ENCODE data around the gene LRMDA. TPM values are rescaled to one million over a fixed set of nuclear protein-coding genes. Genes with fewer than 3 reads are reported as not detected.

LRMDA gene
- total and polyA plus RNA-seq, 2 of the 4 experiments (the other 2 are of a cell fraction), result 0.07 TPM; not detected in 1

DNA sequence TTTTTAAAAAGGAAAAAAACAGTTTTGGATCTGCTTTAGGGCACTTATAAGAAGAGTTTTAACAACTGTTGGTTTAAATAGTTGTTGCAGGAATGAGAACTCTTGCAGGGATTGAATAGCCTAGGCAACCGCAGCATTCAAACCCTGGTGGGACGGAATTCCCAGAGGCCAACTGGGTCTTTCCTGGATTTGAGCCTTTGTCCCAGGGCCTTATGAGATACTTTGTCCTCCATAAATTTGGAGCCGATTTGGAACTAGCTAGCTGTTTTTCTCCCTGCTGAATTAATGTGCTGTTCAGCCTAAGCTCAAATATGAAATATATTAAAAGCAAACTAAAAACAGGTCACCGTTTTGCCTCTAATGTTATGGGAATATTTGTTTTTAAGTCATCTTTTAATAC lies 109.6 kb downstream of the LRMDA start:
- no peak overlapping the region for H2AK9ac ChIP-seq (replicated peaks; ENCODE audit: low read depth, low read length, poor library complexity)
- H3K27ac ChIP-seq (ENCODE audit: insufficient read depth, low read length), result no peak overlapping the region
- no peak overlapping the region for H2BK120ac ChIP-seq (ENCODE audit: low read depth, low read length)
- no peak overlapping the region for H4K5ac ChIP-seq (ENCODE audit: low read depth, low read length)
- no peak overlapping the region for H3K18ac ChIP-seq (ENCODE audit: low read depth, low read length)
- no peak overlapping the region for H2BK5ac ChIP-seq (ENCODE audit: low read depth, low read length, poor library complexity, severe bottlenecking)
- H3K4me2 ChIP-seq (ENCODE audit: low read depth, low read length), result no peak overlapping the region
- DNase-seq (no peak), ATAC-seq (ENCODE audit: low read depth) (no peak)
- H3K4me3 ChIP-seq (ENCODE audit: insufficient read depth, low read depth, low read length), result no peak overlapping the region
- TF ChIP-seq CHD1 (IDR thresholded peaks at IDR 0.05; ENCODE audit: low read depth, low read length) (no peak), RAD21 (IDR thresholded peaks at IDR 0.05; ENCODE audit: low read length) (no peak), CEBPB (IDR thresholded peaks at IDR 0.05; ENCODE audit: low read depth, low read length) (no peak), BHLHE40 (IDR thresholded peaks at IDR 0.05; ENCODE audit: low read depth, low read length) (no peak), POLR2A (IDR thresholded peaks at IDR 0.05; ENCODE audit: low read depth, low read length) (no peak), NFE2L2 (IDR thresholded peaks at IDR 0.05; ENCODE audit: low read depth, low read length) (no peak), MAZ (IDR thresholded peaks at IDR 0.05; ENCODE audit: borderline replicate concordance, low read depth, low read length) (no peak), RCOR1 (IDR thresholded peaks at IDR 0.05; ENCODE audit: insufficient replicate concordance, low read length) (no peak), MXI1 (IDR thresholded peaks at IDR 0.05; ENCODE audit: borderline replicate concordance, low read depth, low read length) (no peak)
- TF ChIP-seq, protein P1, sequence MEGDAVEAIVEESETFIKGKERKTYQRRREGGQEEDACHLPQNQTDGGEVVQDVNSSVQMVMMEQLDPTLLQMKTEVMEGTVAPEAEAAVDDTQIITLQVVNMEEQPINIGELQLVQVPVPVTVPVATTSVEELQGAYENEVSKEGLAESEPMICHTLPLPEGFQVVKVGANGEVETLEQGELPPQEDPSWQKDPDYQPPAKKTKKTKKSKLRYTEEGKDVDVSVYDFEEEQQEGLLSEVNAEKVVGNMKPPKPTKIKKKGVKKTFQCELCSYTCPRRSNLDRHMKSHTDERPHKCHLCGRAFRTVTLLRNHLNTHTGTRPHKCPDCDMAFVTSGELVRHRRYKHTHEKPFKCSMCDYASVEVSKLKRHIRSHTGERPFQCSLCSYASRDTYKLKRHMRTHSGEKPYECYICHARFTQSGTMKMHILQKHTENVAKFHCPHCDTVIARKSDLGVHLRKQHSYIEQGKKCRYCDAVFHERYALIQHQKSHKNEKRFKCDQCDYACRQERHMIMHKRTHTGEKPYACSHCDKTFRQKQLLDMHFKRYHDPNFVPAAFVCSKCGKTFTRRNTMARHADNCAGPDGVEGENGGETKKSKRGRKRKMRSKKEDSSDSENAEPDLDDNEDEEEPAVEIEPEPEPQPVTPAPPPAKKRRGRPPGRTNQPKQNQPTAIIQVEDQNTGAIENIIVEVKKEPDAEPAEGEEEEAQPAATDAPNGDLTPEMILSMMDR (conservative IDR thresholded peaks at IDR 0.05; ENCODE audit: low read depth, low read length), result no peak
- TF ChIP-seq, protein P2, sequence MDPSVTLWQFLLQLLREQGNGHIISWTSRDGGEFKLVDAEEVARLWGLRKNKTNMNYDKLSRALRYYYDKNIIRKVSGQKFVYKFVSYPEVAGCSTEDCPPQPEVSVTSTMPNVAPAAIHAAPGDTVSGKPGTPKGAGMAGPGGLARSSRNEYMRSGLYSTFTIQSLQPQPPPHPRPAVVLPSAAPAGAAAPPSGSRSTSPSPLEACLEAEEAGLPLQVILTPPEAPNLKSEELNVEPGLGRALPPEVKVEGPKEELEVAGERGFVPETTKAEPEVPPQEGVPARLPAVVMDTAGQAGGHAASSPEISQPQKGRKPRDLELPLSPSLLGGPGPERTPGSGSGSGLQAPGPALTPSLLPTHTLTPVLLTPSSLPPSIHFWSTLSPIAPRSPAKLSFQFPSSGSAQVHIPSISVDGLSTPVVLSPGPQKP (IDR thresholded peaks at IDR 0.05; ENCODE audit: borderline replicate concordance, low read depth, low read length), result no peak
- TF ChIP-seq, protein P3, sequence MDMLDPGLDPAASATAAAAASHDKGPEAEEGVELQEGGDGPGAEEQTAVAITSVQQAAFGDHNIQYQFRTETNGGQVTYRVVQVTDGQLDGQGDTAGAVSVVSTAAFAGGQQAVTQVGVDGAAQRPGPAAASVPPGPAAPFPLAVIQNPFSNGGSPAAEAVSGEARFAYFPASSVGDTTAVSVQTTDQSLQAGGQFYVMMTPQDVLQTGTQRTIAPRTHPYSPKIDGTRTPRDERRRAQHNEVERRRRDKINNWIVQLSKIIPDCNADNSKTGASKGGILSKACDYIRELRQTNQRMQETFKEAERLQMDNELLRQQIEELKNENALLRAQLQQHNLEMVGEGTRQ (IDR thresholded peaks at IDR 0.05; ENCODE audit: low read depth, low read length), result no peak
- no peak overlapping the region for H3K14ac ChIP-seq (replicated peaks; ENCODE audit: low read depth, low read length)
- no TSS peak for BruUV-seq (replicated peaks)
- in situ Hi-C loops (cut with MboI; ENCODE audit: low sequenced_read_pairs), result no loop called here
- H2AFZ ChIP-seq (replicated peaks; ENCODE audit: low read length, poor library complexity), result no peak overlapping the region
- H3K27me3 ChIP-seq (ENCODE audit: control insufficient read depth, insufficient read depth, low read length), result peaks cover 10% of the 10 kb centered on the region
- no peaks in the 10 kb centered on the region; the same call in 1 of the 2 replicates for H3K9me1 ChIP-seq (ENCODE audit: insufficient read depth, low read length)
- H2BK20ac ChIP-seq (ENCODE audit: low read depth, low read length), result no peak overlapping the region
- 100% methylated on average over 1 of the region's 4 CpGs; no CpG with 5 or more reads in 1 of the 2 experiments for WGBS, 2 experiments (ENCODE audit: extremely low coverage in 2 of 2, insufficient read length in 1 of 2)
- H2BK15ac ChIP-seq (ENCODE audit: low read depth, low read length), result no peak overlapping the region
- POLR2A ChIA-PET (ENCODE audit: unreplicated experiment), result no interaction called here
- peaks cover 2% of the 10 kb centered on the region; the same call in 1 of the 2 replicates for H3K4me1 ChIP-seq (ENCODE audit: control insufficient read depth, insufficient read depth, low read length)
- intact Hi-C loops (cut with micrococcal nuclease), result no loop called here
- CTCF ChIA-PET, result interaction anchor here (0.5 kb wide), 1 partner anchor 91 kb away, joined by 3 read pairs; no protein-coding TSS in a partner anchor
- H3K36me3 ChIP-seq (ENCODE audit: control insufficient read depth, insufficient read depth, low read length), result no peaks in the 10 kb centered on the region
- H3K9ac ChIP-seq (ENCODE audit: low read depth, low read length), result no peak overlapping the region
- H3K4ac ChIP-seq (ENCODE audit: low read depth, low read length), result no peak overlapping the region
- H3K56ac ChIP-seq (ENCODE audit: extremely low read depth, insufficient read depth, low read length), result no peak overlapping the region
- H4K20me1 ChIP-seq (ENCODE audit: insufficient read depth, low read length), result no peaks in the 10 kb centered on the region
- no peaks in the 10 kb centered on the region for H3K9me3 ChIP-seq (ENCODE audit: control insufficient read depth, insufficient read depth, low read length)
- dilution Hi-C loops (cut with HindIII; ENCODE audit: low sequenced_read_pairs, unreplicated experiment), result no loop called here
- H2AK5ac ChIP-seq (ENCODE audit: low read depth, low read length), result no peak overlapping the region
- no peak overlapping the region for H4K91ac ChIP-seq (ENCODE audit: insufficient read depth, low read depth, low read length)
- no peak overlapping the region for H4K8ac ChIP-seq (ENCODE audit: low read depth in 2 of 2, low read length in 2 of 2)
- H3K79me1 ChIP-seq (ENCODE audit: low read depth in 1 of 2, low read length in 2 of 2), result no peaks in the 10 kb centered on the region
- H3K23ac ChIP-seq (ENCODE audit: low read depth, low read length), result no peak overlapping the region

All from IMR-90 (cell line).